K562 (cell line): ENCODE data around the gene CCNT2. TPM values are rescaled to one million over a fixed set of nuclear protein-coding genes. Genes with fewer than 3 reads are reported as not detected.

Experiments used
- ATAC-seq: fragments of 200-7000 bp; cut with Tn5 transposase; 3 replicates; pipeline ENCODE4 v1.9.1; 2020; ENCODE audit warnings: moderate library complexity
- BruUV-seq: library from RNA; stranded (reverse); fragments of 400-500 nt; replicated peaks from 2 replicates; lab custom pipeline; 2021; lab: Mats Ljungman, UMichigan
- CTCF ChIA-PET: fragments of 300-600 bp; formaldehyde crosslinking; extraction: SDS; loops from one replicate; lab custom pipeline; 2021; ENCODE audit warnings: low intra/inter-chr PET ratio; lab: Yijun Ruan, JAX
- POLR2A ChIA-PET: fragments of 300-600, 350-650 bp; sonication (Branson Sonifier 250); formaldehyde crosslinking; extraction: SDS; loops from one replicate; lab custom pipeline; 2021; ENCODE audit warnings: antibody characterized with exemption, inconsistent platforms; lab: Yijun Ruan, JAX
- DNase-seq, 4 experiments: peaks; one replicate each; pipeline versions ENCODE4 v3.0.0 to v3.0.0-alpha.2; 2011 to 2018; ENCODE audit warnings: low spot score in 3 of 4, mixed read lengths in 3 of 4; ENCODE audit errors: extremely low read depth in 1 of 4
- FAIRE-seq: peaks from 2 replicates; lab custom pipeline; 2011; peaks lifted over from hg19 to GRCh38; lab: Jason Lieb, UNC
- H2AFZ ChIP-seq: 2 replicates; pipeline ENCODE4 v1.6.0; 2011; ENCODE audit warnings: low read depth, low read length, control low read depth, inconsistent platforms
- H3K27ac ChIP-seq: fragments of 200-600 bp; 3 replicates; pipeline ENCODE4 v1.8.0; 2011; ENCODE audit warnings: low read depth, mild to moderate bottlenecking, control low read depth, inconsistent platforms, low read length, moderate library complexity, mixed read lengths; ENCODE audit errors: extremely low read depth
- H3K27me3 ChIP-seq, 2 experiments: fragments of 300-600 bp in 1 of 2; 2 replicates in 1 of 2; 3 replicates in 1 of 2; pipeline versions ENCODE4 v1.6.0 to v1.8.0; 2011; ENCODE audit warnings: inconsistent platforms in 2 of 2, low read length in 2 of 2, mild to moderate bottlenecking in 1 of 2, mixed read lengths in 1 of 2, moderate library complexity in 1 of 2; ENCODE audit not compliant: control insufficient read depth in 2 of 2, insufficient read depth in 2 of 2
- H3K36me3 ChIP-seq: fragments of 300-600 bp; 3 replicates; pipeline ENCODE4 v1.8.0; 2011; ENCODE audit warnings: mild to moderate bottlenecking, low read length, inconsistent platforms; ENCODE audit not compliant: control insufficient read depth, insufficient read depth
- H3K4me1 ChIP-seq, 2 experiments: fragments of 200-600 bp in 1 of 2; replicated peaks in 1 of 2; 2 replicates in 1 of 2; 3 replicates in 1 of 2; pipeline versions ENCODE4 v1.5.1 to v1.8.0; 2011; ENCODE audit warnings: inconsistent platforms in 2 of 2, low read length in 2 of 2, mild to moderate bottlenecking in 1 of 2, mixed read lengths in 1 of 2, moderate library complexity in 1 of 2; ENCODE audit not compliant: control insufficient read depth in 2 of 2, insufficient read depth in 2 of 2
- H3K4me2 ChIP-seq: 2 replicates; pipeline ENCODE4 v1.6.1; 2011; ENCODE audit warnings: low read length, control low read depth, inconsistent platforms, mixed read lengths; ENCODE audit not compliant: insufficient read depth
- H3K4me3 ChIP-seq: fragments of 200-600 bp; sonication (generic), shearing (Covaris generic); 2 replicates; pipeline ENCODE4 v1.5.1; 2016; ENCODE audit warnings: control low read depth, inconsistent platforms
- H3K79me2 ChIP-seq: fragments of 200-600 bp; 3 replicates; pipeline ENCODE4 v1.8.0; 2011; ENCODE audit warnings: low read length, inconsistent platforms; ENCODE audit not compliant: control insufficient read depth, insufficient read depth
- H3K9ac ChIP-seq, 2 experiments: 2 replicates each; pipeline versions ENCODE4 v1.6.0 to v1.6.1; 2011; ENCODE audit warnings: low read depth in 2 of 2, low read length in 2 of 2, control low read depth in 1 of 2, inconsistent platforms in 1 of 2, mild to moderate bottlenecking in 1 of 2, mixed read lengths in 1 of 2; ENCODE audit not compliant: insufficient read depth in 1 of 2
- H3K9me1 ChIP-seq: one replicate; pipeline ENCODE4 v1.6.0; 2011; ENCODE audit warnings: inconsistent platforms, mild to moderate bottlenecking, low read length, moderate library complexity; ENCODE audit not compliant: control insufficient read depth, insufficient read depth
- H3K9me3 ChIP-seq: replicated peaks from 2 replicates; pipeline ENCODE4 v1.5.1; 2011; ENCODE audit warnings: low read depth, low read length, inconsistent platforms; ENCODE audit not compliant: control insufficient read depth, insufficient read depth
- H4K20me1 ChIP-seq: replicated peaks from 2 replicates; pipeline ENCODE4 v1.6.1; 2011; ENCODE audit warnings: low read length, inconsistent platforms, mixed read lengths; ENCODE audit not compliant: control insufficient read depth, insufficient read depth
- CBX8 ChIP-seq: fragments of 200-600 bp; sonication (generic); IDR thresholded peaks from 2 replicates; pipeline ENCODE4 v1.6.1; 2012; ENCODE audit warnings: borderline replicate concordance, mixed run types, low read depth, mild to moderate bottlenecking, moderate library complexity, mixed read lengths, low read length, control low read depth, inconsistent platforms; ENCODE audit not compliant: poor library complexity, severe bottlenecking; ENCODE audit errors: extremely low read depth
- COPS2 ChIP-seq: fragments of 450-650 bp; conservative IDR thresholded peaks from 2 replicates; pipeline ENCODE4 v1.6.1; 2016; ENCODE audit warnings: mild to moderate bottlenecking, moderate library complexity
- CXXC5 ChIP-seq: fragments of 250-450 bp; sonication (Bioruptor Pico); IDR thresholded peaks from 2 replicates; pipeline ENCODE4 v1.8.0; 2022; ENCODE audit warnings: inconsistent platforms, mild to moderate bottlenecking, moderate library complexity
- ETV6 ChIP-seq, 3 experiments: fragments of 150-350 bp in 1 of 3; sonication (generic) in 1 of 3; formaldehyde crosslinking in 1 of 3; IDR thresholded peaks; 2 replicates each; pipeline versions ENCODE4 v1.6.1 to v1.8.0; 2014 to 2022; ENCODE audit warnings: borderline replicate concordance in 2 of 3, low read depth in 2 of 3, antibody characterized with exemption in 1 of 3, low read length in 1 of 3, mild to moderate bottlenecking in 1 of 3, missing genetic modification reagents in 1 of 3
- MCM2 ChIP-seq: fragments of 450-650 bp; IDR thresholded peaks from 2 replicates; pipeline ENCODE4 v1.6.1; 2017; ENCODE audit warnings: low read depth, mild to moderate bottlenecking
- MCM7 ChIP-seq, 2 experiments: fragments of 450-650 bp; IDR thresholded peaks; 2 replicates each; pipeline ENCODE4 v1.6.1; 2016 to 2018
- RAD51 ChIP-seq: fragments of 450-650 bp; IDR thresholded peaks from 2 replicates; pipeline ENCODE4 v1.7.1; 2016; ENCODE audit warnings: low read depth, mild to moderate bottlenecking, borderline replicate concordance
- TARDBP ChIP-seq: fragments of 450-650 bp; IDR thresholded peaks from 2 replicates; pipeline ENCODE4 v1.6.1; 2016
- ZNF263 ChIP-seq: sonication (generic); formaldehyde crosslinking; IDR thresholded peaks from 2 replicates; pipeline ENCODE4 v1.8.0; 2022; ENCODE audit warnings: mild to moderate bottlenecking, missing genetic modification reagents, borderline replicate concordance
- ZNF639 ChIP-seq, 2 experiments: fragments of 200-800 bp in 1 of 2; sonication (Bioruptor generic) in 1 of 2; sonication (generic) in 1 of 2; formaldehyde crosslinking in 1 of 2; IDR thresholded peaks in 1 of 2; conservative IDR thresholded peaks in 1 of 2; 2 replicates each; pipeline versions ENCODE4 v1.5.0 to v1.6.1; 2016 to 2020; ENCODE audit warnings: missing compliant biosample characterization in 1 of 2, missing genetic modification characterization in 1 of 2, missing genetic modification reagents in 1 of 2
- ZNF707 ChIP-seq: fragments of 250-450 bp; sonication (Bioruptor Pico); conservative IDR thresholded peaks from 2 replicates; pipeline ENCODE4 v1.8.0; 2022; ENCODE audit warnings: inconsistent platforms, mild to moderate bottlenecking, moderate library complexity
- WGBS: fragments of 100-300 bp; shearing (Covaris generic); methylation state at CpG from one replicate; pipeline ENCODE4 v1.1.6; 2016; ENCODE audit warnings: low coverage, mixed read lengths; ENCODE audit not compliant: insufficient coverage; ENCODE audit errors: missing lambda C conversion rate; 5-methylcytosine and 5-hydroxymethylcytosine counted together
- in situ Hi-C: fragments of 300-500 bp; cut with MboI; formaldehyde crosslinking; loops from 4 replicates; pipeline ENCODE4 v1.15.0; 2018; ENCODE audit warnings: inconsistent platforms, mixed read lengths
- intact Hi-C: fragments of 100-400 bp; cut with micrococcal nuclease; formaldehyde crosslinking; loops from 2 replicates; pipeline ENCODE4 v1.14.2; 2022
- polyA plus RNA-seq, 8 experiments: library from polyadenylated mRNA; depleted of rRNA in 4 of 8; stranded (reverse) in 5 of 8; unstranded in 3 of 8; fragments of >200 nt; fragmentation: Nextera tagmentation in 2 of 8; fragmentation: Illumina TruSeq in 1 of 8; extraction: Ambion mirVana in 2 of 8; extraction: Trizol in 1 of 8; gene quantifications; 2 replicates each; pipeline versions ENCODE4 v1.2.1 to v1.2.3, GENCODE V29; 2011 to 2014; ENCODE audit warnings: inconsistent platforms in 1 of 8, missing spikeins in 1 of 8
- total RNA-seq, 7 experiments: library from RNA; depleted of rRNA in 6 of 7; stranded (reverse); fragments of >200 nt in 6 of 7; fragmentation: Illumina TruSeq in 2 of 7; extraction: Trizol in 2 of 7; gene quantifications; 2 replicates each; pipeline versions ENCODE4 v1.2.1 to v1.2.3, GENCODE V29; 2011 to 2021; ENCODE audit warnings: low replicate concordance in 1 of 7

CCNT2 gene
- total and polyA plus RNA-seq, 9 of the 15 experiments (the other 6 are each of a cell fraction or from before 2014, with no cell fraction given), result 12.6 to 30.0 (median 22.7) TPM

- ChIA-PET CTCF (no interaction called here), POLR2A (interaction anchor here (1.3 to 1.6 kb wide), 2 partner anchors 8 to 17 kb away, joined by 3 to 6 read pairs; partner anchors contain the start of gene CCNT2)
- TF ChIP-seq COPS2 (no peak), ZNF263 (CRISPR knock-in tag) (no peak), MCM7 (IDR thresholded peaks at IDR 0.05) (no peak)
- H4K20me1 ChIP-seq, result peaks cover 3% of the 10 kb centered on the region; the same call in 1 of the 2 replicates
- no peak overlapping the region for H3K4me2 ChIP-seq
- intact Hi-C loops (no loop called here), in situ Hi-C loops (no loop called here)
- no peaks in the 10 kb centered on the region for H3K9me1 ChIP-seq
- no peak overlapping the region for H3K4me3 ChIP-seq
- no TSS peak for BruUV-seq
- H3K27ac ChIP-seq, result no peak overlapping the region
- ATAC-seq (no peak), FAIRE-seq (no peak), DNase-seq (no peak)
- no peaks in the 10 kb centered on the region for H3K9me3 ChIP-seq
- H3K27me3 ChIP-seq, result no peaks in the 10 kb centered on the region
- 0 out of 5 replicates have a peak, but pooled peaks cover 0 to 4% of the 10 kb centered on the region in 2 experiments for H3K4me1 ChIP-seq
- no peak overlapping the region for H2AFZ ChIP-seq
- 21% methylated on average over 1 of the region's 1 CpG for WGBS
- H3K9ac ChIP-seq, result no peak overlapping the region
- peaks cover 90% of the 10 kb centered on the region for H3K79me2 ChIP-seq
- peaks cover 76% of the 10 kb centered on the region for H3K36me3 ChIP-seq
Observed at GRCh38 chr2:134934641-134935040, 16.0 kb downstream of the CCNT2 start.

GRCh38 chr2:134936691-134937090 lies 18.1 kb downstream of the CCNT2 start:
- ChIA-PET CTCF (no interaction called here), POLR2A (interaction anchor here (0.6 kb wide), 1 partner anchor 18 kb away, joined by 4 read pairs; the partner anchor contains the start of gene CCNT2)
- intact Hi-C loops (no loop called here), in situ Hi-C loops (no loop called here)
- FAIRE-seq (no peak), DNase-seq (no peak), ATAC-seq (no peak)
- WGBS, result 86% methylated on average over 4 of the region's 4 CpGs
- no peak overlapping the region for H3K9ac ChIP-seq
- H3K27me3 ChIP-seq, result no peaks in the 10 kb centered on the region
- H3K27ac ChIP-seq, result no peak overlapping the region
- 0 out of 2 replicates have a peak, but pooled peaks cover 3% of the 10 kb centered on the region for H4K20me1 ChIP-seq
- TF ChIP-seq MCM2 (no peak), CXXC5 (no peak), ZNF639 (CRISPR knock-in tag; conservative IDR thresholded peaks at IDR 0.05 in 1 of 2, IDR thresholded peaks at IDR 0.05 in 1 of 2) (no peak), ETV6 (IDR thresholded peaks at IDR 0.05; ENCODE audit: borderline replicate concordance in 1 of 2, low read depth in 2 of 2, low read length in 1 of 2) (no peak), ETV6 (CRISPR knock-in tag; IDR thresholded peaks at IDR 0.05; ENCODE audit: borderline replicate concordance) (no peak), RAD51 (no peak), ZNF707 (CRISPR knock-in tag) (no peak), CBX8 (no peak), TARDBP (no peak)
- BruUV-seq, result no TSS peak
- no peak overlapping the region for H2AFZ ChIP-seq
- no peaks in the 10 kb centered on the region for H3K9me1 ChIP-seq
- no peak overlapping the region for H3K4me3 ChIP-seq
- H3K36me3 ChIP-seq, result peaks cover 88% of the 10 kb centered on the region
- H3K4me2 ChIP-seq, result no peak overlapping the region
- 0 out of 5 replicates have a peak, but pooled peaks cover 0 to 4% of the 10 kb centered on the region in 2 experiments for H3K4me1 ChIP-seq
- H3K9me3 ChIP-seq, result no peaks in the 10 kb centered on the region
- peaks cover 81% of the 10 kb centered on the region for H3K79me2 ChIP-seq
